GM18867 (cell line): Measurements from ENCODE around the gene NSF.
"Not testable (repeated sequence)": the region's sequence is repeated elsewhere in the genome, so short reads cannot be mapped to it uniquely, and the experiment has no call there.

Source experiments
- ATAC-seq: cut with Tn5 transposase; IDR thresholded peaks from one replicate; pipeline ENCODE4 v1.9.1; 2021; ENCODE audit warnings: mild to moderate bottlenecking, moderate library complexity; ENCODE audit not compliant: unreplicated experiment

NSF gene

DNA sequence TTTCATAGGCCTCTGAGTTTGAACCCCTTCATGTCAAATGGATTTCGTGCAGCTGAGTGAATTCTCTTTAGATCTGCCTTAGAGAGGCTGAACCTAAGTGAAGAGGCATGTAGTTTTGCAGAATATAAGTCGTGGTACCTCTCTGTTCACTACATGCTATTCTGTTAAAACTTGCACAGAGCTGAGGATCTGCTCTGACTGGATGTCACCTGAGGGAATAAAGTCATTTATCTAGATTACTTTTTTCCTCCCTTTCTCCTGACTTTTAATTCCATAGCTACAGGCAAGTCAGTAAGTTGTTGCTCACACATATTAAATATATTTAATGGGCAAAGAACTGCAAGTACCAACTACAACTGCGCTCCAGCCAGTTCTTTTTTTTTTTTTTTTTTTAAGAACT is 163.3 kb downstream of the NSF start:
- ATAC-seq, result no peak

DNA sequence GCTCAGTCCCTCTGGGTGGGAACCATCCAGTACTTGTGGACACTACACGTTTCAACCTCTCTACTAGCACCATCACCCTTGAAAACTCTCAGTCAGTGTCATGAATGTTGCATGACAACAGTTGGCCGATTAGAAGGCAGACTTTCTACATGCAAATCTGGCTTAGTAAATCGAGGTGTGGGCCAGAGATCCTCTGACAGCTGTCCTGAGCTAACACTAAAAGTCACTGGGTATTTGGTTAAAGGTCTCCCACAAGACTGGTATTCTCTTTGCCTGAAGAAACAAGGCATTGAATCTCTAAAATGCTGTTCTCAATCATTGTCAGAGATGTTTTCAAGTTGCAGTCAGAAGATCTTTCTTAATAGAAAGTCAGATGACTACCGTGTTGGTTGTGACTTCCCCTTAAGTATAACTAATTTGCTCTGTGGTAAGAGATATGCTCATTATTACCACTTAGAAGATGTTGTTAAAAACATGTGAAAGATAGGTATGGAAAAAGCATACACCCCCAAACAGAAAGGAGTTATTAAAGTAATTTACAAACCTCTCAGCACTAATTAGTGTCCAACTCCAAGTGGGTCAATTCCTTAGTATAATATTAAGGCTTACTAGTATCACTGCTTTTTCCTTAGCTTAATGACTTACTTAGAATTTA is 165.7 kb downstream of the NSF start:
- ATAC-seq, result no peak

DNA sequence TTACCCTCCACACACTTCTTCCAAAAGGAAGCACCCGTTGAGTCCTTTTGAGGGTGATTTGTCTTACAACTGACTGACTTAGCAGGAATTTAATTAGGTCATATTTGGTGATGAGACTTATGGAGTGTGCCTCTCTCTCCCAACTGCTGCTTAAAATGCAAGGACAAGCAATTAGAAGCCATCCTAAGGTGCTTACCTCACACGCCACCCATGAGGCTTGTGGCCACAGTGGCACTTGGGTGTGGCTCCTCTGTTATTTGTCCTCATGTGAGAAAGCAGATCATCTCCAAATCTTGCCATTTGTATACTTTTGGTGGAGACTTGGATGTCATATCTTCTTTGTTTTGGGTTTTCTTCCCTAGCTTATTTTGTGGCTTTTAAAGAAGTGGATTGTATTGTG is 166.4 kb downstream of the NSF start:
- ATAC-seq, result no peak

DNA sequence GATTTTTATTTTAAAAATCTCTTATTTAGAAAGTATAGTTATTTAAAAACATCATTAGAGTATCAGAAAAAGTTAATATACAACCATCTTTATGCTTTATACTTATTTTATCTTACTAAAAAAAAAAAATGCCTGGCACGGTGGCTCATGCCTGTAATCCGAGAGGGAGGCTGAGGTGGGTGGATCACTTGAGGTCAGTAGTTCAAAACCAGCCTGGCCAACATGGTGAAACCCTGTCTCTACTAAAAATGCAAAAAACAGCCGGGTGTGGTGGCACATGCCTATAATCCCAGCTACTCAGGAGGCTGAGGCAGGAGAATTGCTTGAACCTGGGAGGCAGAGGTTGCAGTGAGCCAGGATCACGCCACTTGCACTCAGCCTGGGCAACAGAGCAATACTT is 167.1 kb downstream of the NSF start:
- not testable (repeated sequence) for ATAC-seq

DNA sequence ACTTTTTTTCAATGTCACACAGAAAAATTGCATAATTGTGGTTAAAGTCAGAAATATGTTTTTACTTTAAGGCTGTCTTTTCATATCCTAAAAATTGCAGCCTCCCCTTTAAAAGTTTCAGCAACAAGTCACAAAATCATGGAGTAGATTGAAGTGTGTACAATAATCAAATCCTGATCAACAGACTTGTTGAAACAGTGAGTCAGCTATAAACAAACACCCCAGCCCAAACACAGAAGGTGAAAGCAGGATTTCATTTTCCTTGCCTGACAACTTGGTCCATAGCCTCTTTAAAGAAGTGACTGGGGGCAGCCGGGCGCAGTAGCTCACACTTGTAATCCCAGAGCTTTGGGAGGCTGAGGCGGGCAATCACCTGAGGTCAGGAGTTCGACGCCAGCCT is 168.1 kb downstream of the NSF start:
- ATAC-seq, result no peak

DNA sequence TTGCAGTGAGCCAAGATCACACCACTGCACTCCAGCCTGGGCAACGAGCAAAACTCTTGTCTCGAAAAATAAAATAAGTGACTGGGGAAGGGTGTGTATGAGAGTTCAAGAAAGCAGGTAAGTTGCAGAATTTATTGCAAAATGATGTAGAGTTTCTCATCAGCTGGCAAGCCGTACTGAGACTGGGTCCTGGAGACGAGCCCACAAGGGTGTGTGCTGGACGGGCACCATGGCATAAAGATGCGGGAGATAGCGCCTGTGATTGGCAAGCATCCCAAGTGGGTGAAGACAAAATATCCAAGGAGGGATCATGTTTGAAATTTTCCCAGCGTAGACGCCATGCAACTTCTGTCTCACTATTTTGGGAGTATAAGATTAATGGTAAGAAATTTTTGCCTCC is 168.7 kb downstream of the NSF start:
- no peak for ATAC-seq

DNA sequence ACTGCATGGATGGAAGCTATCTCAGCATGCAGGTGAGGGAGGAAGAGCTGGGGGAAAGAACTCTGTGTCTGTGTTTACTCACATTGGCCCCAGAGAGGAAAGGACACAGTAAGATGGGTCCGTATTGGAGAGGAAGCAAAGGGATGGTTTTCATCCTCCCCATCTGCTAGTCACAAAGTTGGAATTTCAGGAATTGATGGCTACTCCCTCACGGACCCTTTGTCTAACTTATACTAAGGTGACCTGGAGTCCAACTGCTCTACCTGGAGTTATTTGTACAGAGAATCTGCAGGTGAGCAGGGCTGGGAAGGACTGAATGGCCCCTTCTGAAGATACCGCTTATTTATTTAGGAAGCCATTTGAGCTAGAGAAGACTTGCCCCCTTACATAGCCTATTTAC is 172.9 kb downstream of the NSF start:
- no peak for ATAC-seq

DNA sequence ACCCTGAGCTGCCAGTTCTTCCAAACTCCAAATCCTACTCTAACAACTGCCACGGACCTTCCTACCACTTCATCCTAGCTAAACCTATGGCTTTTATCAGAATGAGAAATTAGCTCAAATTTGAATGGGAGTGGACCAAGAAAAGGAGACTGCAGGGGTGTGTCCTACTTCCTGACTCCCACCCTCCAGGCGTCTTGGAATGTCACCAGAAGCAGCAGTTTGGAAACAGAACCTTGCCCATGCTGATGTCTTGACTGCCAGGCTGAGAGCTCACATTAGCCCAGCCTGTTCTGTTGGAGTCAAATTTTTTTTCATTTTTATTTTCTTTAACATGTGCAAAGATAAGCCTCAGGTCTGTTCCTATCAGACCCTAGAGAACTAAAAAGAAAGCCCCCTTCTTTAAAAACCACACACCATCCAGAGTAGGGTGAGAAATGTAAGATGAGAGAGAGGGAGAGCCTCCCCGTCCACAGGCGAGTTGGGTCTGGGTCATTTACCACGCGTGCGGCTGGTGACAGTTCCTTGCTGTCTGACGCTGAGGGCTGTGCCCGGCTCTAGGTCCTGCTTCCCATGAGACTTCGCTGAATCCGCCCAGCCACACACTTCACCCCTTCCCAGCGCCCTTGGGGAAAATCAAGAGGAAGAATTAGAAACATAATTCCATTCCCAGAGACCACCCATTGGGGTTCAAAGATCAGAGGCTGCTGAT is 173.7 kb downstream of the NSF start:
- ATAC-seq, result no peak

DNA sequence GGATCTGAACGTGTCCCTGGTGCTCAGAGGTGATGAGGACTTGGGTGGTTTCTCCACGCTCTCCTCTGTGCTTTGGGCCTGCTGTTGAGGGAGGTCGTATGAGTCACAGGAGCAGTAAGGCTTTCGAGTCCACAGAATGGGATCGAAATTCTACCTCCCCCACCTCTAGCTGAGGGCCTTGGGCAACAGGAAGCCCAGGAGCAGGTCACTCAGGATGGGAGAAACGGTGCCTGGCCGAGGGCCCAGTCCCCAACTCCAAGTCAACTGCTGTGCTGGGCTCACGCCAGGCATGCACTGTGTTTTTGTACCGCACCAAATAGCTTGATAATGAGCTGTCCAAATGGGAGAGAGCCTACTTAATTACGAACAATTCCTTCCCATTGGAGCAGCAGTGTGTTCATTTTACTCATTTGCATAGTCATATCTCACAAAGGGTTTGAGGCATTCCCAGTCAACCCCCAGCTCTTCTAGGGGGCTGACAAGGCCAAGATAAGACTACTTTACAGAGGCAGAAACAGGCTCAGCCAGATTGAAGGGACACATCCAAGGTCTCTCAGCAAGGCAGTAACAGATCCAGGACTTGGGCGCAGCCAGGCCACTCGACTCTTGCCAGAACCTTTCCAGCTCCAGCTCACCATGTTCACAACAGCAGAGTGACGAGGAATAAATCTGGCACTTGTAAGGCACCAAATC is 174.4 kb downstream of the NSF start:
- no peak for ATAC-seq

DNA sequence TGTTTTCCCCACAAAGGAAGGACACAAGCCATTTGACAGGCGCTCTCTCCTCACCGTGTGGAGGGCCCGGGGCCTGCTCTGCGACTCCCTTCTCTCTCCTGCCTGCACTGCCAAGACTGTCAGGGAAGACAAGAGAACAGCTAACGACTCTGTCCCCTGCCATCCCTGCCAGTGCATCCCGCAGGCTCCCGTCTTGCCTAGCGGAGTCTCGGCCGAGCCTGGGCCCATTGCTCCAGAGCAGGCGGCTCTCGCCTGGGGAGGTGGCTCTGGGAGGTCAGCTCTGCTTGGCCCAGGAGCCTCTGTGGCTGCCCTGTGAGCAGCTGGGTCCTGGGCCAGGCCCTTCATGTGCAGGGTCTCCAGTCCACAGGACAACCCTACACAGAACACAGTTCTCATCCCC is 175.0 kb downstream of the NSF start:
- no peak for ATAC-seq

DNA sequence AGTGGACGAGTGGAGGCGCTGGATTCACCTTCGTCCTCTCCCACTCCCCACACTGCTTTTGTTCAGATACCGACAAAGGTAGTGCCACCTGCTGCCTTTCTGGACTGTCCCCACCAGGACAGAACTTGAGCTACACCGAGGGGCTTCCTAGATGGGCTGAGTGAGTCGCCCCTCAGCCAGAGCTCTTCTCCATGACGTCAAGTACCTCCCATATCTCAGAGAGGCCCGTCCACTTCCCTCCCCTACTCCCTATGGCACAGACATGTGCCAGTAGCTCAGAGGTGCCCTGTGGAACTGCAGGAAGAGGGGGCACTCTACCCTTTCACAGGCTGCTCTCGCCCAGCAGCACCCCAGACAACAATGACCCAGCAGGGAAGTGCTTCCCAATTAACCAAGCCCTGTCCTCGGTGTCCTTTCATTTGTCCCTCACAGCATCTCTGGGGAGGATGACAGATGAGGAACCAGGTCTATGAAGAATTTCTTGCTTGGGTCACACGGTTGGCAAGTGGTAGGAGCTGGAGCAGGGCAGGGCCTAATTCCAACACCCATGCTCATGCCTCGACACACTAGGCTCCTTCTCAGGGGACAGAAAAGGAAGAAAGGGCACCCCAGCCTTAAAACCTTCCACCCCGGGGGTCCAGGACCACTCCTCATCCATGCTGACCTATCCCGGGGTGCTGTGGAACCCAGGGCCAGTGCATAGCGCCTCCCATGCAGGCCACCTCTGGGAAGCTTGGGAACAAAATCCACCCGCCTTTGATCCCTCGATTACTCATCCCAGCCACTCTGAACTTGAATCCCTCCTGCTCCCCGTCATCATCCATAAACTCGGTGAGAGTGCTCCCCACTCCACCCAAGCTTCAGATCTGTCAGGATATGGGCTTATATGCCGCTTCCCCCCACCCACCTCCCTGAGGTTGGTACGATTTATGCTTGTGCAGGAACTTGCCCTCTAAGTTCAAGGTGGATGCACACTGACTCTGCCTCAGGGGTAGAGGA is 176.3 kb downstream of the NSF start:
- no peak for ATAC-seq

DNA sequence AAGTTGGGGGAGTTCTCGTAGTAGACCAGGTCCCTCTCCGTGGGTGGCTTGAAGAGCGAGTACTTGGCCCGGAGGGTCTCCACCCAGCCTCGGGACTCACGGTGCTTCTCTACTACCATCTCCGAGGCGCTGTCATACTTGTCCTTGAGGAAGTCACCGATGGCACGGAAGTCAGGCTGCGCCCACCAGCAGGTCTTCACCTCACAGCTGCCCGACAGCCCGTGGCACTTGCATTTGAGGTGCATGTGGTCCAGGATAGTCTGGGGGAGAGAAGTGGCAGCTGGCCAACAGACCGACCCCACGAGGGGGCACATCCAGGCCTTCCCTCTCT is 178.0 kb downstream of the NSF start:
- no peak for ATAC-seq

DNA sequence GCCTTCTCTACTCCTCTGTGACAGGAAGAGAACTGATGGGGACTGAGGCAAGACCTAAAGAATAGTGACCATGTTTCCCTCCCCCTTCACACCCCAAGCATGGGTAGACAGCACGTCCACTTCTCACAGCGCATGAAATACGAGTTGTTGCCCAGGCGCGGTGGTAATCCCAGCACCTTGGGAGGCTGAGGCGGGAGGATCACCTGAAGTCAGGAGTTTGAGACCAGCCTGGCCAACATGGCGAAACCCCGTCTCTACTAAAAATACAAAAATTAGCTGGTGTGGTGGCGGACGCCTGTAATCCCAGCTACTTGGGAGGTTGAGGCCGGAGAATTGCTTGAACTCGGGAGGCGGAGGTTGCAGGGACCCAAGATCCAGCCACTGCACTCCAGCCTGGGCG is 178.4 kb downstream of the NSF start:
- ATAC-seq, result not testable (repeated sequence)

DNA sequence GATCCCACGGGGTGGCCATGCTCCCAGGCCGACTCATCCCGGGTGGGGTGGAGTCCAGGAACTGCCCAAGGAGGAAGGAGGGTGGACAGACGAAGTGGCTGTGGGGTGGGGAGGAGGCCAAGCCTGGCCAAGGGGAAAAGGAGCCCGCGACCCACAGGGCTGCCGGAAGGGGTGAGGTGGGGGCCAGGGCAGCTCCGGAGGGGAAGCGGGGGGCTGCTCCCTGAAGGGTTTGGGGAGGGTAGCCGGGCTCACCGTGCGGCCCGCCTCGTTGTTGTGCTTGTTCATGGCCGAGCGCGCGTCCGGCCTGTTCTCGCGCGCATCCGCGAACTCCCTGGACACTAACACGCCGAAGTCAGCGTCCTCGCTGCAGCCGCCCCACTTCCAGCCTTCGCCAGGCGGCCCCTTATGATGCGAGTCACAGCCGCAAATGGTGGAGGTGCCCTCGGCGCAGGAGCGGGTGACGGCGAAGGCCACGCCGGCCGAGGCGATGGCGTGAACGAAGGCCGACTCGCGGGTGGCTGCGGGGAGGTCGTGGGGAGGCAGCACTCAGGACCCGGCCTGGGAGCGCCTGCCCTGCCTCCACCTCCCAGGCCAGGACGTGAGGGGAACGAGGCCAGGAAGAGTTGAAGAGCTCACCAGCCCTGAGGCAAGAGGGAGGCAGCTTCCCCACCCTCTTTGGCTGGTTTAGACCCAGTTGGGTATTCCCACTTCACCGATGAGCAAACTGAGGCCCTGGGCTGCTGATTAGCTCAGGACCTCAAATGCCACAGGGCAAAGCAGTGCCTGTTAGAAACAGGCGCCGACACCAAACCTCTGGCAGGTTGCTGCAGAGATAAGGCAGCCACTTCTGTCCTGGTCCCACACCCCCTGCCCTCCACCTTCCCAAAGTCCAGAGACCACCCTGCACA is 179.3 kb downstream of the NSF start:
- ATAC-seq, result no peak

DNA sequence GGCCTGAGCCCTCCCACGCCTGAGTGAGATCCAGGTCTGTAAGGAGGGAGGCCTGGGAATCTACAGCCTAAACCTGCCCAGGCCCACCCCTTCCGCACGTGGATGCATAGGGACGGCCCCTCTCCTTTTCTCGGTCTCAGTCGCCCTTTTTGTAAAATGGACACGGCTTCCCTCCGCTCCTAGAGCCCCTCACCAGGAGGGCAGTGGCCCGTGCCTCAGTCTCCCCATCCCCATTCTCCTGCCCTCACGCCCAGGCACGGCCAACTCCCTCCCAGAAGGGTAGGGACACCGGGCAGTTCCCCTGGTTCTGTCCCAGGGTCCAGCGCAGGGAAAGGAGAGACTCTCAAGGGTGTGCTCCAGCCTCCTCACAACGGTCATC is 180.0 kb downstream of the NSF start:
- no peak for ATAC-seq

DNA sequence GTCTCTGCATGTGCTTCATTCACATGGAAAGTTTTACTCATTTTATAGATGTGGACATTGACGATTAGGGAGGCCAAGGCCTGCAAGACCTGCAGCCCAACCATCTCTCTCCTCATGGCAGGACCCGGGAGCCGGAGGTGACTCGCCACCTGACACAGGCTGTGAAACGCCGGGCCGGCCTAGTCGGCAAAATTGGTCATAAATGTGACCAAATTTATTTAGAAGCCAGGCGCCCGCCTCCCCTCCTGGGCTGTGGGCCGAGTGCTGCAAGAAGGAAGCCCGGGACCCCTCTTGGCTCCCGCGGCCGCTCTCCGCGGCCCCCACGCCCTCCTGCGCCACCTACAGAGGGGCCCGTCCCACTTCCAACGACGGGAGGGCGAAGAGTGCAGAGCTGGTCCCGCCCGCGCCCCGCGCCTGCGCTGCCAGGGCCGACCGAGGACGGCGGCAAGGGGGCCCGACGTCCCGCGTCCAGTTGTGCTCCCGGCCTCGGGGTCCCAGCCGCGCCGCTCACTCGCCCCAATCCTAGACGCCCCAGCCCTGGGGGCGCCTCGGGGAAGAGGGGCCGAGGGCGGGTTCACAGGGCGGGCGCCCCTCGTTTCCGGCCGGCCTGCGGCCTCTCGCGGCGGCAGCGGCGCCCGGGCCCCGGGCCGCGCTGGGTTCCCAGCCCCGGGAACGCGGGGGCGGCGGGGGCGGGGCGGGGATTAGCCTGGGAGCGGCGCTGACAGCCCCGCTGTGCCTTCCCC is 180.5 kb downstream of the NSF start:
- no peak for ATAC-seq

DNA sequence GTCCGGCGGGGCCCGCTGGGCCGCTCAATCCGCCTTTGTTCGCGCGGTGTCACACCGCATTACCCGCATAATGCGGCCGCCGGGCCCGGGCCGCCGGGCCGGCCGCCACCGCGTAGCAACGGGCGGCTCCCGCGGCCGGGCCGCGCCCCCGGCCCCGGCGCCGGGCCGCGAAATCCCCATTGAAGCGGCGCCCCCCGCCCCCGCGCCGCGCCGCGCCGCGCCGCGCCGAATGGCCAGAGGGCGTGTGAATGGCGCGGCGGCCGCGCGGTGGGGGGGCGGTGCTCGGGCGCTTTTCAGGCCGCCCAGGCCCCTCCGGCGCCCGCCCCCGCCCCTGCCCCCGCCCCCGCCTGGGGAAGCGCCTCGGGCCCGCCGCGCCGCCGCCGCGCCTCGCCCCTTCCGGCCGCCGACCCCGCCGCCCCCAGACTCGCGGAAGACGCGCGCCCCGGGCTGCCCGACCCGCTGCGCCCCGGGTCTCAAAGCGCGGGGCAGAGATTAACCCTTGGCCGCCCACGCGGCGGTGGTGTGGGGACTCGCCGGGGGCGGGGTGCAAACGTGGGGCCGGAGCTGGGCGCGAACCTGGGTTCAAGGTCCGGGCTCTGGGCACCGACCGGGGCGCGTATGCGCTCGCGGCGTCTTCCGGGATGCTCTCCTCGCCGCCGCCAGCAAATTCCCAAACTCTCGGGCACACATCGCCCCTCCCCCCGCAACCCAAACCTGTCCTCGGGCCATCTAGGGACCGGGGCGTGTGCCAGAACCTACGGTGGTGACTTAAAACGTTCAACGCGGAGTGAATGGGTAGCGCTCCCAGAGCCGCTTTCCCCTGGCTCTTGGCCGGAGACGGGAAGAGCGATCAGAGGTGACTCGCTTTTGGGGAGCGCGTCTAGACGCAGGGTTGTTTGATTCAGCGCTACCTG is 181.3 kb downstream of the NSF start:
- ATAC-seq, result no peak

DNA sequence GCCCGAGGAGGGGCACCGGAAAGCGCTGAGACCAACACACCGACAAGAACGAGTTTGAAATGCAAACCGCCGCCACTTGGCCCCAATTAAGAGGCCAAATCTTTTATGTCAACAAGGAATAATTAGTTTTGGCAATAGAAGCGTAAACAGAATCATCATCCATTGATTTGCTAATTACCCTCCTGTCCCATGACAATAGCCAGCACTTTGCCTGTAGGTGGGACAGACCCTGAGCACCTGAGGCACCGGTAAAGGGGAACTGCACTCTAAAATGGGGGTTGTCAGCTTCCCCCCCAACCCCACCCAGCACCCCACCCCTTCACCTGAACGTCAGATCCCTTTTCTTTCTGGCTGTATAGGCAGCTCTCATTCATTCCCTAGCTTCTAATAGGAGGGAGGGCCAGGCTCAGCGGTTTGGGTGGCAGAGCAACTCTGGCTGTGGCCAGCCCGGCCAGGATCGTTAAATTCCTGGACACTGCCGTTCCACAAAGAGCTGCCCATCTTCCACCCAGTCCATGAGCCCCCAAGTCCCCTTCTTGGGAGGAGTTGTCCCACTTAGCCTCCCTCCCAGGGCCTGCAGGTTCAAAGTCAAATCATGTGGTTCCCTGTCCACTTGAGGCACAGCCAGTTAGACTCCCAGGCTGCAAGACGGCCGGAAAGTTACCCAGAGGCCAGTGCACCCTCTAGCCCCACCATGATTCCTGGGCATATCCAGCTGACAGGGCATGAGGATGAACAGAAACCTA is 182.2 kb downstream of the NSF start:
- ATAC-seq, result no peak
